ENCODE results near the gene TP53BP1. TPM values are rescaled to one million over a fixed set of nuclear protein-coding genes. Genes with fewer than 3 reads are reported as not detected.

TP53BP1 gene
- total and polyA plus RNA-seq, 12 donors, result 22.8 to 80.9 (median 43.7) TPM

DNA sequence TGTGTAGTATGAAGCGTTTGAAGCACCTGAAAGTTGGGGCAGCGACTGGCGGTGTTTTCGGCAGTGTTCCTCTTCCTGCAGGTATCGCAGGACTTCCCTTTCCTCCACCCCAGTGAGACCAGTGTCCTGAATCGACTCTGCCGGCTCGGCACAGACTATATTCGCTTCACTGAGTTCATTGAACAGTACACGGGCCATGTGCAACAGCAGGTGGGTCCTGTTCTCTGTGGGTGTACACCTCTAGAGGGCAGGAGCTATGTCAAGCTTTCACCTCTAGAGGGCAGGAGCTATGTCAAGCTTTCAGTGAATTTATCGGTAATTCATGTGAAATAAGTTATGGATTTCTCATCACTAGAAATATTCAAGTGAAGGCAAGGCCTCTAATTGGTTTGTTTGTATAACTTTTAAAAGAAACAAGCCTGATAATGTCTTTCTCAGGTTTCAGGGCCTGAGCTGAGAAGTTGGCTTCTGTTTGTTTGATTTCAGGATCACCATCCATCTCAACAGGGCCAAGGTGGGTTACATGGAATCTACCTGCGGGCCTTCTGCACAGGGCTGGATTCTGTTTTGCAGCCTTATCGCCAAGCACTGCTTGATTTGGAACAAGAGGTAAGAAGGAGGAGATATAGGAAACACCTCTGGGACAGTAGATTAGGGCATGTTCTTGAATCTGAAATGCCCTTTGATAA lies 116.8 kb downstream of the TP53BP1 start:
- intact Hi-C loops (cut with DNase I), result no loop called here
- Histone ChIP-seq H3K4me3 (no peak overlapping the region), H3K9me3 (replicated peaks in 1 of 3) (no peaks in the 10 kb centered on the region), H3K27me3 (no peaks in the 10 kb centered on the region), H3K27ac (no peak overlapping the region), H3K4me1 (replicated peaks in 1 of 2) (peaks cover 4 to 7% of the 10 kb centered on the region in 2 donors), H3K36me3 (replicated peaks in 1 of 2) (peaks cover 0 to 7% of the 10 kb centered on the region in 2 donors)
- WGBS, 4 donors, result 83 to 87% (median 86%) methylated on average over 13 of the region's 13 CpGs
- TF ChIP-seq, protein P1, sequence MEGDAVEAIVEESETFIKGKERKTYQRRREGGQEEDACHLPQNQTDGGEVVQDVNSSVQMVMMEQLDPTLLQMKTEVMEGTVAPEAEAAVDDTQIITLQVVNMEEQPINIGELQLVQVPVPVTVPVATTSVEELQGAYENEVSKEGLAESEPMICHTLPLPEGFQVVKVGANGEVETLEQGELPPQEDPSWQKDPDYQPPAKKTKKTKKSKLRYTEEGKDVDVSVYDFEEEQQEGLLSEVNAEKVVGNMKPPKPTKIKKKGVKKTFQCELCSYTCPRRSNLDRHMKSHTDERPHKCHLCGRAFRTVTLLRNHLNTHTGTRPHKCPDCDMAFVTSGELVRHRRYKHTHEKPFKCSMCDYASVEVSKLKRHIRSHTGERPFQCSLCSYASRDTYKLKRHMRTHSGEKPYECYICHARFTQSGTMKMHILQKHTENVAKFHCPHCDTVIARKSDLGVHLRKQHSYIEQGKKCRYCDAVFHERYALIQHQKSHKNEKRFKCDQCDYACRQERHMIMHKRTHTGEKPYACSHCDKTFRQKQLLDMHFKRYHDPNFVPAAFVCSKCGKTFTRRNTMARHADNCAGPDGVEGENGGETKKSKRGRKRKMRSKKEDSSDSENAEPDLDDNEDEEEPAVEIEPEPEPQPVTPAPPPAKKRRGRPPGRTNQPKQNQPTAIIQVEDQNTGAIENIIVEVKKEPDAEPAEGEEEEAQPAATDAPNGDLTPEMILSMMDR (IDR thresholded peaks at IDR 0.05), result peak; percentile 21 to 61 (median 42)
- no peak for TF ChIP-seq POLR2A (IDR thresholded peaks at IDR 0.05)
- peak in 3 of 7 donors; percentile 7 to 59 (median 9) for DNase-seq

DNA sequence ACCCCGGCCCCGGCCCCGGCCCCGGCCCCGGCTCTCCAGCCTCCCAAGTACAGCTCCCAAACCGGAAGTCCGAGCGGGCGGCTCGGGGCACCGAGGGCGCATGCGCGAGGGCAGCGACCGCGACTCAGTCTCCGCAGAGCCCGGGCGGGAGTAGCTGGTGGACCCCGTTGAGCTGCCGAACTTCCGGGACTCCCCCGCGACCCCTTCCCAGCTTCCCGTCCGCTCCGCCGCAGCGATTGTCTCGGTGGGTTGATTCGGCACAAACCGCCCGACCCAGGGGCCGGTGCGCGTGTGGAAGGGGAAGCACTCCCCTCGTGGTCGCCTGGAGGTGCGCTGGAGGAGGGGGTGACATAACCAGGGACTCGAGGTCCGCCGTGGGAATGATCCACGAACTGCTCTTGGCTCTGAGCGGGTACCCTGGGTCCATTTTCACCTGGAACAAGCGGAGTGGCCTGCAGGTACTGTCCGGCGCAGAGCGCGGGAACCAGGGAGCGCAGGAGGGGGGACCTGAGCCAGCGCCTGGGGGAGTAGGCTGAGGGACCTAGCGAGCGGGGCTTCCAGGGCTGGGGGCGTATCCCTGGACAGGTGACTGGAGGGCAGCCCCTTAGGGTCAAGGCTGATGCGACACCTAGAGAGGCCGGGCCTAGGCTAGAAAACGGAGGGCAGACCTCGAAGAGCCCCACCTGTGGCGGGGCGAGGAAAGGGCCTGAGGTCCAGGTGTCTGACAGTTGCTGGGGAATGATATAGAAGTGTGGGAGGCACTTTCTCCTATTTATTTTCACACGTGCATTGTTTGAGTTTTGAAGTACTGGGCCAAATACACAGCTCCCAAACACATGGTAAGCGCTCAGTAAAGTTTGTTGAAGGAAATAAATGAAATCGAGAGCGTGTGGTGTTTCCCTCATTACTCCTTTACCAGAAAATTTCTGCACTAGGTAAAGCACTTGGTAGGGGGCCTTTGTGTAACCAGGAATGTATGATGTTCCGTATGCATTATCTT lies 121.7 kb downstream of the TP53BP1 start, which contains the start of the genes TUBGCP4 and ZSCAN29:
TUBGCP4 (plus strand) TSS at position 127 of the 1,000 bp plus-strand sequence; CDS start at position 381, 254 bp downstream.
ZSCAN29 (minus strand) TSS at position 69 of the 1,000 bp plus-strand sequence. CDS start 1,130 bp downstream, outside the sequence.
- Histone ChIP-seq H3K9me3 (replicated peaks in 1 of 3) (no peaks in the 10 kb centered on the region), H3K27me3 (no peaks in the 10 kb centered on the region), H3K4me3 (peak within 1 kb of the TSS; percentile 68 to 97 (median 96)), H3K27ac (peak within 1 kb of the TSS in 3 of 5 donors; percentile 23 to 79 (median 52)), H3K36me3 (replicated peaks in 1 of 2) (peaks cover 0 to 9% of the 10 kb centered on the region in 2 donors), H3K4me1 (replicated peaks in 1 of 2) (peaks cover 4 to 21% of the 10 kb centered on the region in 2 donors)
- intact Hi-C loops (cut with DNase I), result no loop called here
- TF ChIP-seq POLR2A (IDR thresholded peaks at IDR 0.05), result peak in 1 of 2 donors; percentile 38
- TF ChIP-seq, protein P1 (IDR thresholded peaks at IDR 0.05), result peak in 2 of 6 experiments; percentile 19 to 33
- WGBS, 4 donors, result 5 to 20% (median 7%) methylated on average over 12 to 66 of the region's 66 CpGs
- peak; percentile 67 to 82 (median 76) for DNase-seq

DNA sequence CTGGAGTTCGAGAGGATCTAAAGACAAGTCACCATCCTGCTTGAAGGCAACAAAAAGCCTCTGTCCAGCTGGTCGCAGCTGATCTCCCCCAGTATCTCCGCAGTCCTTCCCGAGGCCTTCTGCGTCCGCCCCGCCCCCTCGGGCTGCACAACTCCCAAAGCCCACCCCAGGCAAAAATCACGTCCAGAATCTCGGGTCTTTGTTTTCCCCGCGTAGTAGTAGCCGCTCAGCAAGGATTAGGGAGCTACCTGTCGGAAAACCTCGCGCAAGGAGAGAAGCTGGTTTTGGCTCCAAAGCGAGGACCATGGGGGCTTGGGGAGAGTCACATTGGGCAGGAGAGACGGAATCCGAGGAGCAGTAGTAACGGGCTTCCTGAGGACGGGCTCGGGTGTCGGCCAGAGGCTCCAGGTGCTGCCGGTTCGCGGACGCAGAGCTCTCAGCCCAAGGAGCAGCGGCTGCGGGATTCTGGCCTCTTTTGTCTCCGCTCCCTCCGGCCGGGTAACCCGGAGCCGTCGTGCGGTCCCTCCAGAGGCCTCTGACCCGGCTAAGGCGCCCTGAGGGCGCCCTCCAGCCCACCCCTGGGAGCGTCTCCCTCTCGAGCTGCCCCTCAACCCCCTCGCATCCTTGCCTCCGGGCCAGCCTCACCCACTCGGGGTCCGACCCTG lies 122.5 kb downstream of the TP53BP1 start:
- Histone ChIP-seq H3K4me3 (peak overlapping the region; percentile 26 to 97 (median 70)), H3K27ac (peak overlapping the region in 3 of 5 donors; percentile 23 to 79 (median 52)), H3K4me1 (replicated peaks in 1 of 2) (peaks cover 4 to 22% of the 10 kb centered on the region in 2 donors), H3K9me3 (replicated peaks in 1 of 3) (no peaks in the 10 kb centered on the region), H3K36me3 (replicated peaks in 1 of 2) (peaks cover 0 to 12% of the 10 kb centered on the region in 2 donors), H3K27me3 (no peaks in the 10 kb centered on the region)
- TF ChIP-seq, protein P1 (IDR thresholded peaks at IDR 0.05), result no peak
- no peak for TF ChIP-seq POLR2A (IDR thresholded peaks at IDR 0.05)
- intact Hi-C loops (cut with DNase I), result no loop called here
- WGBS, 4 donors, result 3 to 16% (median 9%) methylated on average over 5 to 45 of the region's 45 CpGs
- DNase-seq, result peak in 5 of 7 donors; percentile 9 to 40 (median 20)
